Osteocyte (in vitro differentiated cells): ENCODE measurements around the gene NDUFS5. TPM values are rescaled to one million over a fixed set of nuclear protein-coding genes. Genes with fewer than 3 reads are reported as not detected.
A peak's percentile ranks its signal among the peaks of the same experiment; 100 is the strongest.

ENCODE experiments used
- DNase-seq: peaks from one replicate; pipeline ENCODE4 v3.0.0; 2021; ENCODE audit warnings: mixed read lengths; ENCODE audit not compliant: unreplicated experiment; ENCODE audit errors: extremely low spot score
- H3K27ac Mint-ChIP-seq: one replicate; pipeline ENCODE4 v1.8.0; 2021; ENCODE audit warnings: mild to moderate bottlenecking, mixed read lengths; ENCODE audit not compliant: unreplicated experiment
- H3K27me3 Mint-ChIP-seq: one replicate; pipeline ENCODE4 v1.8.0; 2021; ENCODE audit warnings: mixed read lengths; ENCODE audit not compliant: unreplicated experiment
- H3K36me3 Mint-ChIP-seq: one replicate; pipeline ENCODE4 v1.8.0; 2021; ENCODE audit warnings: mixed read lengths; ENCODE audit not compliant: unreplicated experiment
- H3K4me1 Mint-ChIP-seq: one replicate; pipeline ENCODE4 v1.8.0; 2021; ENCODE audit warnings: mixed read lengths; ENCODE audit not compliant: unreplicated experiment
- H3K4me3 Mint-ChIP-seq: one replicate; pipeline ENCODE4 v1.8.0; 2021; ENCODE audit warnings: mild to moderate bottlenecking, moderate library complexity, mixed read lengths; ENCODE audit not compliant: unreplicated experiment
- H3K9me3 Mint-ChIP-seq: one replicate; pipeline ENCODE4 v1.8.0; 2021; ENCODE audit warnings: mixed read lengths; ENCODE audit not compliant: unreplicated experiment
- CTCF ChIP-seq: fragments of 200-600 bp; sonication (generic); IDR thresholded peaks from 2 replicates; pipeline ENCODE4 v1.5.0; 2021; ENCODE audit warnings: antibody characterized with exemption, mild to moderate bottlenecking, moderate library complexity
- total RNA-seq: library from RNA; stranded (reverse); gene quantifications from 2 replicates; pipeline ENCODE4 v1.2.1, GENCODE V29; 2021

NDUFS5 gene
- total RNA-seq, 1 donor from 2014 or later = 157 TPM

DNA sequence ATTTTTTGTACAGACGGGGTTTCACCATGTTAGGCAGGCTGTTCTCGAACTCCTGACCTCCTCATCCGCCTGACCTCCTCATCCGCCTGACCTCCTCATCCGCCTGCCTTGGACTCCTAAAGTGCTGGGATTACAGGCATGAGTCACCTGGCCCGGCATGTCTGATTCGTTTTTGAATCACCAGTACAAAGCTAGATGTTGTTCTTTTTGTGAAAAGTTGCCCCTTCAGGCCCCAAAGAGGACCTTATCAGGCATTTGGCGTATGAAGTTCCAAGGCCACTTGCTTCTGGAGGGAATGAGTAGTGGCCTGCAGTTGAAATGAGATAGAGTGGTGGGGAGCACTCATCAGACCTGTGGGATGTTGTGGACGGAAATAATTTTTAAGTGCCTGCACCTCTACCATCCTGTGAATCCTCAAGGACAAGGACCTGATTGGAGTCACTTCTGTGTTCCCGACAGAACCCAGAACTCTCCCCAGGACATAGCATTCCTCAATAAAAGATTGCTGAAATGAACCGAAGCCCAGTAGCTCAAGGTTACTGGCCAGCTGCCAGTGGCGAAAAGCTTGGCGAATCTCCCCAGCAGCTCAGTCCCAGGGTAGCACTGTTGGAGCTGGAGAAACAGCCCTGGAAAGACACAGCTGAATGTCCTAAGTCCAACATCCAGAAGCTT is 50.1 kb downstream of the NDUFS5 start:
- Mint-ChIP-seq H3K27ac (peak overlapping the region; percentile 38), H3K27me3 (no peaks in the 10 kb centered on the region), H3K9me3 (no peaks in the 10 kb centered on the region), H3K36me3 (peaks cover 2% of the 10 kb centered on the region), H3K4me1 (peaks cover 11% of the 10 kb centered on the region), H3K4me3 (no peak overlapping the region)
- DNase-seq = no peak
- no peak for TF ChIP-seq CTCF

DNA sequence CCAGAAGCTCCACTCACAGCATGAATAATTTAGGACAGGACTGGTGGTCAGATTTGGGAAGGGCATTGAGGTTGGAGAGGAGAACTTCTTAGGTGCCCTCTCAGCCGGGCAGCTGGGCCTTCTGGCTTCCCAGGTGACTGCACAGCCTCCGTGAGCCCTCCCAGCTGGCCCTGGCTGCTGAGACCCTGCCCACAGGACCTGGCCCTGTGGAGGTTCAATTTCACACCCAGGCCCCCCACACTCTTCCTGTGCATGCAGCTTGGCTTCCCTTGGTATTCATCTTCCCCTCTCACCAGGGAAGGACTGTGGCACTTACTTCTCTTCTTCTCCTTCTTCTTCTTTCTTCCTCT is 50.6 kb downstream of the NDUFS5 start:
- H3K27ac Mint-ChIP-seq = no peak overlapping the region
- DNase-seq = no peak
- no peaks in the 10 kb centered on the region for H3K9me3 Mint-ChIP-seq
- no peaks in the 10 kb centered on the region for H3K27me3 Mint-ChIP-seq
- no peak overlapping the region for H3K4me3 Mint-ChIP-seq
- no peak for TF ChIP-seq CTCF
- H3K36me3 Mint-ChIP-seq = peaks cover 2% of the 10 kb centered on the region
- H3K4me1 Mint-ChIP-seq = peaks cover 11% of the 10 kb centered on the region

- no peak for DNase-seq
- Mint-ChIP-seq H3K4me3 (peak overlapping the region; percentile 69), H3K9me3 (no peaks in the 10 kb centered on the region), H3K4me1 (peaks cover 17% of the 10 kb centered on the region), H3K27ac (no peak overlapping the region), H3K36me3 (peaks cover 2% of the 10 kb centered on the region), H3K27me3 (peaks cover 7% of the 10 kb centered on the region)
- TF ChIP-seq CTCF = no peak
Measured at GRCh38 chr1:39080269-39080826, 54.2 kb downstream of the NDUFS5 start.

- no peak for TF ChIP-seq CTCF
- no peak for DNase-seq
- peaks cover 8% of the 10 kb centered on the region for H3K27me3 Mint-ChIP-seq
- H3K9me3 Mint-ChIP-seq = no peaks in the 10 kb centered on the region
- no peak overlapping the region for H3K27ac Mint-ChIP-seq
- H3K36me3 Mint-ChIP-seq = peaks cover 2% of the 10 kb centered on the region
- peaks cover 17% of the 10 kb centered on the region for H3K4me1 Mint-ChIP-seq
- H3K4me3 Mint-ChIP-seq = peak overlapping the region; percentile 69
Measured at GRCh38 chr1:39080831-39081270, 54.7 kb downstream of the NDUFS5 start.

DNA sequence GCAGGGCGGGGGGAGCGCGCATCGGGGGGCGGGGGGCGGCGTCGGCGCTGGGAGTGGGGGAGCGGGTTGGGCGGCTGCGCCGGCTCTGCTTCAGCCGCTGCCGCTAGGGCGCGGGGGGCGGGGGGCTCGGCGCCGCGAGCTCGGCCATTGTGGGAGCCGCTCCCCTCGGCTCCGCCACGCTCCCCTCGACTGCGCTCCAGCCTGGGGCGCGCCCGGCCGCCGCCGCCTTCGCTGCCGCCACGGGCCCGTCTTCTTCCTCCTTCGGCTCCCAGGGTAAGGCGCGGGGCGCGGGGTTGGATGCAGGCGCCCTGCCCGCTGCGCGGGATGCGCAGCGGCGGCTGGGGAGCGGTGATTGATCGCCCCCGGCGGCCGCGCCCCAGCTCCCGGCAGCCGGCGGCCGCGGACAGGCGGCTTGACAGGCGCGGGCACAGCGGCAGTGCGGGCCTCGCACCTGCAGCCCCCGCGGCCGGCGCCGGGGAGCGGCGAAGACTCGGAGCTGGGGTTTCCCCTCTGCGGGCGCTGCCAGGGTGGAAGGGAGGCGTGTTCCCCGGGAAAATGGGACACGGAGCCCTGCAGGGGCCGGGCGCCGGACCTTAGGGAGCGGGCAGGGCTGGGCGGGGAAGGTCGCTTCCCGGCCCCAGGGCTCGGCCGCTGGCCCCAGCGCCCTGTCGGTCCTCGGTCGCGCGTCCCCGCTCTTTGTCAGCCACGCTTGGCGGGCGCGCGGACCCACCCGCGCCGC is 55.3 kb downstream of the NDUFS5 start:
- Mint-ChIP-seq H3K27ac (no peak overlapping the region), H3K4me1 (peaks cover 13% of the 10 kb centered on the region), H3K9me3 (no peaks in the 10 kb centered on the region), H3K4me3 (no peak overlapping the region), H3K36me3 (peaks cover 2% of the 10 kb centered on the region), H3K27me3 (peaks cover 11% of the 10 kb centered on the region)
- no peak for TF ChIP-seq CTCF
- peak; percentile 84 for DNase-seq
